ENCODE results near the gene C10orf90.
A peak's percentile ranks its signal among the peaks of the same experiment; 100 is the strongest.

The C10orf90 gene

DNA sequence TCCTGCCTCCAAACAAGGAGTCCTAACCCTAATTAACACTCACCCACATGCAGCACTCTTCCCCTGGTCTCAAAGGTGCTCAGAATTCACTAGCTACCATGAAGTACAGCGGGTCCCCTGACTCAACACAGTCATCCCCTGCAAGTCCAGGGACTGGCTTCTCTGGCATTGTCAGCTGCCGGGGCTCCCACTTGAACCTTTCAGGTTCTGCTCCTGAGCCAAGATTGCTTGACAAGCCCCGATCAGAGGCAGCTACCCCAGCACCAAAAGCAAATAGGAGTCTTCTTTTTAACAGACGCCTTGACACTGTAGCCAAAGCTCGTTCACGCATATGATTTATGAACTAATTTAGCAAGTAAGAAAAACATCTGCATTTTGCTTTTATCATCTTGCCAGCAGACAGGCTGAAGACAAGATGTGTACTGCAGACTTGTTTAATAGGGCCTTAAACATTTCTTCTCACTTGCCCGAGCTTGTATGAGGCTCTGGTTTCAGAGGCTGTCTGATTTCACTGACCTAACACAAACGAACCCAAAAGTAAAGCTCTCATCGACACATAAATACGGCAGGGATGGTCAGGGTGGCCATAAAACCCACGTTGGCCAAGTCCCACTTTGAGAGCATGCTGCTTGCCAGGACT lies 214.6 kb downstream of the C10orf90 start:
- DNase-seq: no peak

DNA sequence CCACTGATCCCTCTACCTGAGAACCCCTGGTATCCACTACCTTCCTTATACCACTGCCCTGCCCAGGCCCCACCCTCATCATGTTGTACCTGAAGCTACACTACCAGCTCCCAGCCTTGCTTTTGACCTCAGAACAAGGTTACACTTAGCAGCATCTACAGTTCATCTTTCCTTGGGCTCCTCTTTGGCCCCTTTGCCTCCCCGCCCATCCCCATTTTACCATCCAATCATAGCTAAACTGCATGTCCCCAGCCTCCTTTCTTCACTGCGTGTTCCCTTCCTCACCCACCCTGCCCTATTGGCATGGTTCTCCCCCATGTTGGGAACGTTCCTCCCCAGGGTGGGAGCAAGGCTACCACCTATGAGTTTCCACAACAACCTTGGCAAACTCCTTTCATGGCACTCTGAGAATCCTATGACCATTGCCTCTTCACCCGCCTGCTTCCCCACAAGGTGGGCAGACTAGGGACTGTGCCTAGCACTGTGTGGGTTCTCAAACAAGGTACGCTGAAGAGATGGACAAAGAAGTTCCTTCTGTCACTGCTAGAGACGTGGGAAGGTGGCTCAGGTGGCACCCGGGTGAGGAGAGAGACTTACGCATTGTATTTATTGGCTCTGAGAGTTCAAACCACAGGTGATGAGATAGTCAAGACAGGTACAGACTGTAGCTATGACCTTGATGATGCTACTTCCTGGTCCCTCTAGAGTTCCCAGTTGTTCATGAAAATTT lies 215.3 kb downstream of the C10orf90 start:
- DNase-seq: no peak

DNA sequence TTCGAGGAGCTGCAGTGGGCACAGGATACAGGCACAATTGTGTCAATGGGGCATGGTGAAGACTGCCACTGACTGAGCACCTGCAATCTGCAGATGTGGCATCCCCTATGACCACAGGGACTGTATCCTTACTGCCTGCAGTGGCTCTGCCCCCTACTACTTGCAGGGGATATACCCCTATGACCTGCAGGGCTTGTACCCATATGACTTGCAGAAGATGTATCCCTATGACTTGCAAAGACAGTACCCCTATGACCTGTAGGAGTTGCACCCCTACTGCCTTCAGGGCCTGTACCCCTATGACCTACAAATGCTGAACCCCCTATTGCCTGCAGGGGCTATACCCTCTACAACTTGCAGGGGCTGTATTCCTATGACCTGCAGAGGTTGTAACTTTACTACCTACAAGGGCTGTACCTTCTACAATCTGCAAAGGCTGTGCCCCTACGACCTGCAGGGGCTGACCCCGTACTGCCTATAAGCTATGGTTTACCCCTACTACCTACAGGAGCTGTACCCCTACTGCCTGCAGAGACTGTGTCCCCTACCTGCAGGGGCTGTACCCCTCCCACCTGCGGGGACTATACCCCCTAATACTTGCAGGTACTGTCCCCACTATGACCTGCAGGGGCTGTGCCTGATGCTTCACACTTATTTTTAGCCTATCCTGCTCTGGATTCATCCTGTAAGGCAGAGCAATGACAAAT lies 216.3 kb downstream of the C10orf90 start:
- DNase-seq: no peak

DNA sequence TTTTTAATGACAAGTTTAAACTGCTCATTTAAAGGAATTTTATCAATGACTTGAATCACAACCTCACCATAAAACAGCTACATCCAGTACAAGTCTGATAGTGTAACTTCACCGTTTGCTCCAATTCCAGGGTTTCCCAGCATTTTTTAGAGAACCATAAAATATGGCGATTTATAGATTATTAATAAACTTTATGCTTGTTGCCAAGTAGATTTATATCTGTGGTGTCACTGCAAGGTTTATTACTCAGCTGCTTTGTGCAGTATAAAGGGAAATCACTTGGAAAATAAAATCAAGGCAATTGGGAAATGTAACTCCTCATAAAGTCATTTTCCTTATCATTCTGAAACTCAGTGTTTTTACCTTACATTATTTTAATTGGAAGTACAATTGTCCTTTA lies 218.2 kb downstream of the C10orf90 start:
- no peak for DNase-seq

- DNase-seq: no peak
Observed at GRCh38 chr10:126448091-126448490, 222.4 kb downstream of the C10orf90 start.

DNA sequence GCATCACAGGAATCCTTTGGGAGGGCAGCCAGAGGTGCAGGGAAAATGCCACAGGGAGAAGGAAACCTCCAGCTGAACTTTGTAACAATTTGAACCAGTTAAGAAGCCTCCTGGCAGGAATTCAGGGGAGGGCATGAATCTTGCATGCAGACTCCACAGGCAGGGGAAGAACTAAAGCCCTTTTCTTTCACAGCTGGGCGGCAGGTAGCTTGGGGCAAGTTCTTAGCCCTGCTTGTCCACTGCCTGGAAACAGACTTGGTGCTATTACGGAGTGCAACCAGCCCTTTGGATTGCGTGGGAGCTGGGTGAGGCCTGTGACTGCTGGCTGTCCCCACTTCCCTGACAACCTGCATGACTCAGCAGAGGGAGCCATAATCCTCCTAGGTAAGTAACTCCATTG lies 230.6 kb downstream of the C10orf90 start:
- no peak for DNase-seq

GRCh38 chr10:126438407-126438783 lies 232.1 kb downstream of the C10orf90 start:
- no peak for DNase-seq

GRCh38 chr10:126437635-126438406 lies 232.7 kb downstream of the C10orf90 start:
- no peak for DNase-seq

GRCh38 chr10:126434235-126434634 lies 236.3 kb downstream of the C10orf90 start:
- no peak for DNase-seq

GRCh38 chr10:126433351-126433750 lies 237.1 kb downstream of the C10orf90 start:
- no peak for DNase-seq

GRCh38 chr10:126432507-126432906 lies 238.0 kb downstream of the C10orf90 start:
- DNase-seq: no peak

DNA sequence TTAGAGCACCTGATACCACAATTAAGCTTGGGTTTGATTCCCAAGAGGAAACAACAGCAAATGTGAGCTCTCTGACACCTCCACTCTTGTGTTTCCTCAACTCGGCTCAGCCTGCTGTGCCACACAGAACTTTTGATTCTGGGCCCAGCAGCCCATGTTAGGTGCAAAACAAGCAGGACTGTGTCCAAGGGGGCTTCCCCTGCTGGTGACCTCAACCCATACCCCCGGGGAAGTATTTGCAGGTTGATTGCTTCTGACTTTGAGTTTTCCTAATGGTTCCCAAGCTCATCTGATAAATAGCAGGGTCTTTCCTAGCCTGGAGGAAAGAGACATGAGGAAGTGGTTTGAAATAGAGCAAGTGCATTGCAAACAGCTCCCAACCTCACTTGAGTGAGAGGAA lies 238.7 kb downstream of the C10orf90 start:
- DNase-seq: no peak

- DNase-seq: no peak
Observed at GRCh38 chr10:126430512-126430911, 240.0 kb downstream of the C10orf90 start.

DNA sequence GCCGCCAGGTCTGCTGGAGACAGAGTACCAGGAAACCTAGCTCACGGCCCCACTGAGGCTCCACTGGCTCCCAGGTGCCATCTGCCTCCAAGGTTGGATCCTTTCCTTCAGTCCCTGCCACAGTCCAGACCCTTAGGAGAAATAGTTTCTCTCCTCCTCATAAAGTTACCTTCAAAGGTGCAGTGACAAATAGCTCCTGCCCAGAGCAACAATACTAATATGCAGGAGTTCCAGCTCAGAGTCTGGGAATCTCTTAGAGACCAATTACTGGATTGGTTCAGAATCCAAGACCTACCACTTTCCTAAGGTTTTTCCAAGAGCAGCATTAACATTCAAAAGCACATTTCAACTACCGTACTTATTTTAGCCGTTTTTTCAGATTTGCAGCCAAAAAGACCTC lies 241.2 kb downstream of the C10orf90 start:
- no peak for DNase-seq

DNA sequence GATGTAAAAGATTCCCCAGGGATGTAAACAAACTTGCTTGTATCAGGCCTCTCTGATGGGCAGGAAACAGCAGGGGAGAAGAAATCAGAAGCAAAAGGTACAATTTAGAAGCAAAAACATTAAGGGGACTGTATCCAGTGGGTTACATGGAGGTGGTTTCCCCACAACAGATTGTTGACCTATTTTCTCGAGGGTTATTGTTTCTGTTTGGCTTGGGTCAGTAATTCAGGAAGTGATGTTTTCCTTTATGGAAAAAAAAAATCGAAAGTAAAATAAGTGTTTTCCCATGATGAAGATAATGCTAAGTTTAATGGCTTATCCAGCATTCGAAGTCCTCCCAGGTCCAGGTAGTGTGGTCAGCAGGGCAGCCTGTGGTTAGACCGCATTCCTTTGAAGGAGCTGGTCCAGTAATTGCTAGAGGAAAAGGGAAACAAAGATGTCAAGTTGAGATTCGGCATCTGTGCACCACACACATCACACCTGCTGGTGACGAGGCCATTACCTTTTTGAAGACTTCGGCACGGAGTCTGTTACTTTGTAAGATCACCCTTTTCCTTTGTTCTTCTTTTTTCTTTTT lies 244.9 kb downstream of the C10orf90 start:
- DNase-seq: no peak

GRCh38 chr10:126425032-126425431 lies 245.5 kb downstream of the C10orf90 start:
- DNase-seq: no peak

DNA sequence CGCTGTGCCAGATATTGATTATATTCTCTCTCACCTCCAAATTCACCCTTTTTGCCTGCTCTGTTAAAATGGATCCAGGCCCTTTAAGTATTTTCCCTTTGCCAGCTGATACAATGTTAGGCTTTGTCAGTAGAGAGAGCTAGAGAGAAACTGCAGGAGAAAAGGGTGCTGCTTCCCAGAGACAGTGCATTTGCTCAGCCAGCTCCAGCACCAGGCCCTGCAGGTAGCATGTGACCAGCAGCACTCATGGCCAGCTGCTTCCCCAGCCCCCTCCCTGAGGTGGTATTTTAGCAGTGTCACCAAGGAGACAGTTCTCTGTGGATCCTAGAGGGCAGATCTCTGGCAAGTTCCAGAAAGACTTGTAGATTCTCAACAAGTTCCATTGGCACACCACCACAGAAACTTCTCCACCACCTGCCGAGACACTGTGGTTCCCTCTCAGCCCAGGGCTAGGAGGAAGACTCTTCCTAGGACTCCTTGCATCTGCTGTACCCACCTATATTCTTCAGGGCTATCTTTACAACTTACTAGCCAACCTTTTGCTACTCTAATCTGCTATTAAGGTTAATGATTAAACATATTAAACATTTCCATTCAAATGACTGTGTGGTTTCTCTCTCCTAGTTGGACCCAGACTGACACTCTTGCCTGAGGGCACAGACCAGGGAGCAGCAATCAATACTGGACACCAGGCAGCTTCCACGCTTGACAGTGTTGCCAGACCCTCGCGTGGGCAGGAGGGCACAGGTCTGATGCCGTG lies 246.6 kb downstream of the C10orf90 start:
- no peak for DNase-seq

GRCh38 chr10:126422567-126422966 lies 247.9 kb downstream of the C10orf90 start:
- peak; percentile 6 for DNase-seq

DNA sequence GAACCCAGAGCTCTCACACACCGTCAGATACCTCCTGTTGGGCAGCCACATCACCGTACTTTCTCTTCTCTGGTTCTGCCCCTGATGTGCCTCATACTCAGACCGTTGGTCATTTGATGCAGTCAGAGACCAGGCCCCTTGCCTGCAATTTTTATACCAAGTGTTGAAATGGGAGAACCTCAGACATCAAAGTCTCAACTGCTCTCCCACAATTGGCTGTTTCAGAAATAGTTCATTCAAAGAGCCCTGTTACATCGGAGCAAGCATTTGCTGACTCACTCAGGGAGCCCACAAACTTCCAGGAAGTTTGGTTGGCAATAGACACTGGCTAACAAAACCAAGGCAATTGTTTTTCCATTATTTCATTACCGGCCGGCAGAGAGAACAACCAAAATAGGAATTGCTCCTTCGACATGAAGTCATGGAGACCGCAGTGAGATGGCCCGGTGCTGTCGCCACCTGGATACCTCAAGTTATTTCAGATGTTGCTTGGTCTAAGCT lies 248.7 kb downstream of the C10orf90 start:
- DNase-seq: peak; percentile 69

- DNase-seq: no peak
Observed at GRCh38 chr10:126420567-126421300, 249.8 kb downstream of the C10orf90 start.

GRCh38 chr10:126417220-126417825 lies 253.2 kb downstream of the C10orf90 start:
- DNase-seq: no peak

Measured in NCI-H226 (cell line).